ENCODE measurements around the gene FBLIM1. TPM values are rescaled to one million over a fixed set of nuclear protein-coding genes. Genes with fewer than 3 reads are reported as not detected.

The FBLIM1 gene
- total and polyA plus RNA-seq, 2 donors from 2014 or later: 16.6 to 89.3 TPM

- no peak for TF ChIP-seq CTCF (IDR thresholded peaks at IDR 0.05; ENCODE audit: borderline replicate concordance, extremely low read depth, insufficient read depth)
- intact Hi-C loops (cut with DNase I): no loop called here
- DNase-seq (no peak), FAIRE-seq (no peak)
- H3K9me3 ChIP-seq (ENCODE audit: control insufficient read depth in 2 of 3, insufficient read depth in 1 of 3, low read length in 3 of 3): no peaks in the 10 kb centered on the region
- H3K36me3 ChIP-seq (ENCODE audit: control insufficient read depth in 2 of 3, insufficient read depth in 3 of 3, low read length in 3 of 3): no peaks in the 10 kb centered on the region
- no peak overlapping the region for H3K4me3 ChIP-seq (ENCODE audit: low read length in 3 of 3)
- H3K9ac ChIP-seq (ENCODE audit: low read length in 3 of 3): no peak overlapping the region
- H3K27ac ChIP-seq (ENCODE audit: low read depth in 2 of 2, low read length in 2 of 2): no peak overlapping the region
- H3K27me3 ChIP-seq (ENCODE audit: control insufficient read depth, insufficient read depth, low read length): no peaks in the 10 kb centered on the region
- no peaks in the 10 kb centered on the region for H3K4me1 ChIP-seq (ENCODE audit: control insufficient read depth in 2 of 3, insufficient read depth in 2 of 3, low read depth in 1 of 3, low read length in 3 of 3)
Measured at GRCh38 chr1:15810073-15810472, 51.5 kb downstream of the FBLIM1 start.

- no peaks in the 10 kb centered on the region for H3K9me3 ChIP-seq (ENCODE audit: control insufficient read depth in 2 of 3, insufficient read depth in 1 of 3, low read length in 3 of 3)
- intact Hi-C loops (cut with DNase I): loop anchor here (5.0 kb wide), 1 partner anchor 176 kb away; no protein-coding TSS in a partner anchor
- H3K27me3 ChIP-seq (ENCODE audit: control insufficient read depth, insufficient read depth, low read length): no peaks in the 10 kb centered on the region
- H3K4me1 ChIP-seq (ENCODE audit: control insufficient read depth in 2 of 3, insufficient read depth in 2 of 3, low read depth in 1 of 3, low read length in 3 of 3): no peaks in the 10 kb centered on the region
- FAIRE-seq (no peak), DNase-seq (no peak)
- no peak overlapping the region for H3K9ac ChIP-seq (ENCODE audit: low read length in 3 of 3)
- H3K4me3 ChIP-seq (ENCODE audit: low read length in 3 of 3): no peak overlapping the region
- H3K27ac ChIP-seq (ENCODE audit: low read depth in 2 of 2, low read length in 2 of 2): no peak overlapping the region
- TF ChIP-seq CTCF (IDR thresholded peaks at IDR 0.05; ENCODE audit: borderline replicate concordance, extremely low read depth, insufficient read depth): no peak
- H3K36me3 ChIP-seq (ENCODE audit: control insufficient read depth in 2 of 3, insufficient read depth in 3 of 3, low read length in 3 of 3): no peaks in the 10 kb centered on the region
Measured at GRCh38 chr1:15816674-15817073, 58.1 kb downstream of the FBLIM1 start.

- H3K4me3 ChIP-seq (ENCODE audit: low read length in 3 of 3): no peak overlapping the region
- TF ChIP-seq CTCF (IDR thresholded peaks at IDR 0.05; ENCODE audit: borderline replicate concordance, extremely low read depth, insufficient read depth): no peak
- no peaks in the 10 kb centered on the region for H3K9me3 ChIP-seq (ENCODE audit: control insufficient read depth in 2 of 3, insufficient read depth in 1 of 3, low read length in 3 of 3)
- no peak overlapping the region for H3K27ac ChIP-seq (ENCODE audit: low read depth in 2 of 2, low read length in 2 of 2)
- DNase-seq (peak in 1 of 5 donors; percentile 13), FAIRE-seq (no peak)
- no peaks in the 10 kb centered on the region for H3K36me3 ChIP-seq (ENCODE audit: control insufficient read depth in 2 of 3, insufficient read depth in 3 of 3, low read length in 3 of 3)
- no peaks in the 10 kb centered on the region for H3K27me3 ChIP-seq (ENCODE audit: control insufficient read depth, insufficient read depth, low read length)
- H3K4me1 ChIP-seq (ENCODE audit: control insufficient read depth in 2 of 3, insufficient read depth in 2 of 3, low read depth in 1 of 3, low read length in 3 of 3): no peaks in the 10 kb centered on the region
- intact Hi-C loops (cut with DNase I): no loop called here
- no peak overlapping the region for H3K9ac ChIP-seq (ENCODE audit: low read length in 3 of 3)
Measured at GRCh38 chr1:15820478-15820877, 61.9 kb downstream of the FBLIM1 start.

GRCh38 chr1:15825800-15826199 lies 67.2 kb downstream of the FBLIM1 start:
- peaks cover 0 to 4% (median 0%) of the 10 kb centered on the region in 3 donors for H3K4me1 ChIP-seq (ENCODE audit: control insufficient read depth in 2 of 3, insufficient read depth in 2 of 3, low read depth in 1 of 3, low read length in 3 of 3)
- H3K36me3 ChIP-seq (ENCODE audit: control insufficient read depth in 2 of 3, insufficient read depth in 3 of 3, low read length in 3 of 3): no peaks in the 10 kb centered on the region
- no peak overlapping the region for H3K27ac ChIP-seq (ENCODE audit: low read depth in 2 of 2, low read length in 2 of 2)
- H3K9ac ChIP-seq (ENCODE audit: low read length in 3 of 3): no peak overlapping the region
- H3K27me3 ChIP-seq (ENCODE audit: control insufficient read depth, insufficient read depth, low read length): no peaks in the 10 kb centered on the region
- DNase-seq (peak in 1 of 5 donors; percentile 30), FAIRE-seq (no peak)
- intact Hi-C loops (cut with DNase I): no loop called here
- TF ChIP-seq CTCF (IDR thresholded peaks at IDR 0.05; ENCODE audit: borderline replicate concordance, extremely low read depth, insufficient read depth): no peak
- no peaks in the 10 kb centered on the region for H3K9me3 ChIP-seq (ENCODE audit: control insufficient read depth in 2 of 3, insufficient read depth in 1 of 3, low read length in 3 of 3)
- H3K4me3 ChIP-seq (ENCODE audit: low read length in 3 of 3): no peak overlapping the region

Data from kidney (tissue), 14 donors.